HG02798 (cell line): ENCODE results near the gene RAB3IL1.

Experiments used
- ATAC-seq: cut with Tn5 transposase; IDR thresholded peaks from one replicate; pipeline ENCODE4 v1.9.1; 2021; ENCODE audit warnings: mild to moderate bottlenecking; ENCODE audit not compliant: unreplicated experiment, poor library complexity

The RAB3IL1 gene

GRCh38 chr11:61853698-61854169 is 63.6 kb downstream of the RAB3IL1 start:
- ATAC-seq: no peak

GRCh38 chr11:61851900-61852295 is 65.5 kb downstream of the RAB3IL1 start:
- ATAC-seq: no peak

GRCh38 chr11:61851113-61851899 is 66.1 kb downstream of the RAB3IL1 start:
- no peak for ATAC-seq

GRCh38 chr11:61850687-61851086 is 66.7 kb downstream of the RAB3IL1 start:
- no peak for ATAC-seq

- ATAC-seq: no peak
Observed at GRCh38 chr11:61848631-61849030, 68.7 kb downstream of the RAB3IL1 start.

- ATAC-seq: no peak
Observed at GRCh38 chr11:61847914-61848581, 69.3 kb downstream of the RAB3IL1 start.
